ENCODE data around the gene SLPI.

Gene SLPI

GRCh38 chr20:45218636-45219035 is 35.7 kb downstream of the SLPI start:
- peaks cover 10% of the 10 kb centered on the region for H3K27me3 Mint-ChIP-seq
- H3K27ac Mint-ChIP-seq = no peak overlapping the region
- H3K36me3 Mint-ChIP-seq = no peaks in the 10 kb centered on the region
- H3K9me3 Mint-ChIP-seq = no peaks in the 10 kb centered on the region
- H3K4me3 Mint-ChIP-seq = no peak overlapping the region
- ATAC-seq (ENCODE audit: low read depth) (no peak), DNase-seq (ENCODE audit: low spot score in 2 of 2) (no peak)
- no peaks in the 10 kb centered on the region for H3K4me1 Mint-ChIP-seq

GRCh38 chr20:45218124-45218523 is 36.2 kb downstream of the SLPI start:
- H3K27ac Mint-ChIP-seq = no peak overlapping the region
- ATAC-seq (ENCODE audit: low read depth) (no peak), DNase-seq (ENCODE audit: low spot score in 2 of 2) (no peak)

GRCh38 chr20:45212836-45213235 is 41.5 kb downstream of the SLPI start:
- no peak overlapping the region for H3K27ac Mint-ChIP-seq
- peaks cover 3% of the 10 kb centered on the region for H3K4me1 Mint-ChIP-seq
- ATAC-seq (ENCODE audit: low read depth) (no peak), DNase-seq (ENCODE audit: low spot score in 2 of 2) (no peak)
- no peaks in the 10 kb centered on the region for H3K36me3 Mint-ChIP-seq
- peaks cover 16% of the 10 kb centered on the region for H3K27me3 Mint-ChIP-seq
- no peak overlapping the region for H3K4me3 Mint-ChIP-seq
- H3K9me3 Mint-ChIP-seq = no peaks in the 10 kb centered on the region

More at GRCh38 chr20:45218124-45218523, 36.2 kb downstream of the SLPI start:
- Mint-ChIP-seq H3K4me1 (no peaks in the 10 kb centered on the region), H3K4me3 (no peak overlapping the region), H3K36me3 (no peaks in the 10 kb centered on the region), H3K9me3 (no peaks in the 10 kb centered on the region), H3K27me3 (peaks cover 9% of the 10 kb centered on the region)

- Mint-ChIP-seq H3K36me3 (no peaks in the 10 kb centered on the region), H3K27ac (no peak overlapping the region), H3K27me3 (peaks cover 21% of the 10 kb centered on the region), H3K9me3 (no peaks in the 10 kb centered on the region), H3K4me1 (peaks cover 3% of the 10 kb centered on the region), H3K4me3 (no peak overlapping the region)
- DNase-seq (ENCODE audit: low spot score in 2 of 2) (no peak), ATAC-seq (ENCODE audit: low read depth) (no peak)
Measured at GRCh38 chr20:45211569-45212474, 42.5 kb downstream of the SLPI start.

- no peaks in the 10 kb centered on the region for H3K36me3 Mint-ChIP-seq
- peaks cover 3% of the 10 kb centered on the region for H3K4me1 Mint-ChIP-seq
- DNase-seq (ENCODE audit: low spot score in 2 of 2) = no peak
- no peak overlapping the region for H3K27ac Mint-ChIP-seq
- no peak for ATAC-seq (ENCODE audit: low read depth)
- H3K4me3 Mint-ChIP-seq = no peak overlapping the region
- H3K9me3 Mint-ChIP-seq = no peaks in the 10 kb centered on the region
- peaks cover 29% of the 10 kb centered on the region for H3K27me3 Mint-ChIP-seq
Measured at GRCh38 chr20:45209924-45210323, 44.4 kb downstream of the SLPI start.

- no peak for ATAC-seq (ENCODE audit: low read depth)
- no peak within 1 kb of the TSS for H3K27ac Mint-ChIP-seq
- DNase-seq (ENCODE audit: low spot score in 2 of 2) = no peak
- no peak within 1 kb of the TSS for H3K4me3 Mint-ChIP-seq
- peaks cover 28% of the 10 kb centered on the region for H3K27me3 Mint-ChIP-seq
- H3K9me3 Mint-ChIP-seq = peaks cover 5% of the 10 kb centered on the region
- H3K36me3 Mint-ChIP-seq = no peaks in the 10 kb centered on the region
- H3K4me1 Mint-ChIP-seq = peaks cover 3% of the 10 kb centered on the region
Measured at GRCh38 chr20:45206725-45207124, 47.6 kb downstream of the SLPI start, which contains the start of gene SEMG1. TSS of gene SEMG1 (plus strand) at chr20:45207033. CDS start at chr20:45207054, 21 bp downstream.
